Measurements from ENCODE around the gene COL5A3.

GRCh38 chr19:9941671-9942070, 68.6 kb downstream of the COL5A3 start:
- no peak for TF ChIP-seq POLR2A (IDR thresholded peaks at IDR 0.05)
- no peak for TF ChIP-seq CTCF (IDR thresholded peaks at IDR 0.05)

Data from esophagus squamous epithelium (tissue), 4 donors.